ENCODE results near the gene SYT2.
"Not testable (repeated sequence)": the region's sequence is repeated elsewhere in the genome, so short reads cannot be mapped to it uniquely, and the experiment has no call there.

The SYT2 gene

DNA sequence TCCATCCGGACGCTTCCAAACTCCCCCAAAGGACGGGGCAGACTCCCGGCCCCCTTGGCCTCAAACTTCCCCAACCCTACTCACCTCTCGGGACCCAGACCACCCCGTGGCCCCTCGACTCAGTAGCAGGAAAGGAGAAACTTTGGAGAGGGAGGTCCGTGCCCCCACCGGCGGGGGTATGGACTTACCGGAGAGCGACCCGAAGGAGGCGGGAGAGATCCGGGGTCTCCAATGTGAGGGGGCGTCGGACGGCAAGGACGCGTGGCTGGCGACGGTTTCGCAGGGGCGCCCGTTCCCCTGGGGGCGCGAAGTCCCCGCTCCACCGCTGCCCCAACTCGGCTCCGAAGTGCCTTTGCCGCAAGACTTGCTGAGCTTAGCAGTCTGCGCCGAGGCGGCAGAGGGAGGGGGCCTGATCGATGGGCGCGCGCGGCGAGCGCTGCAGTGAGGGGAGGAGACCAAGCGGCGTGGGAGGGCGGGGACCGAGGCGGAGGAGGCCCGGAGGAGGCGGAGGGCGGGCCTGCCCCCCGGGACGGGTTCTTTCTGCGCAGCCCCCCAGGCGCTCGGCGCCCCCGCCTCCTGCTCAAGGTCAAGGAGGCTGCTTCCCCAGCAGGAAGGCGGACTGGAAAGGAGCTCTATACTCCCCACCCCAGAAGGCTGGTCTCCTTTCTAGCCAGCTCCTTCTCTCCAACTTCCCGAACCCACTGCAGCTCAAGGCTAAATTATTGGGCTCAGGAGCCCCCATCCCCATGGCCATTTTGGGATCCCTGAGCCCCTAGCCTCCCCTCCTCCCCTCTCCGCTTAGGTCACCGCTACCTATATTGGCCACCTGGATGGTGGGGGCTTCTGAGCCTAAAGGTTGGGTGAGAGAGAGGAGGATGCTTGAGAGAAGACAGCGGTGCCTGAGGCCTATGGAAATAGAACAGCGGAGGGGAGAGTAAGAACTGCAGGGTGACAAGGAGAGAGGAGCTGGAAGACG lies at the start of gene SYT2:
Gene SYT2, minus strand, starts transcription at position 385 of the 976 bp plus-strand sequence. CDS start 104,682 bp downstream, outside the sequence.
- DNase-seq (ENCODE audit: low read depth) = no peak

DNA sequence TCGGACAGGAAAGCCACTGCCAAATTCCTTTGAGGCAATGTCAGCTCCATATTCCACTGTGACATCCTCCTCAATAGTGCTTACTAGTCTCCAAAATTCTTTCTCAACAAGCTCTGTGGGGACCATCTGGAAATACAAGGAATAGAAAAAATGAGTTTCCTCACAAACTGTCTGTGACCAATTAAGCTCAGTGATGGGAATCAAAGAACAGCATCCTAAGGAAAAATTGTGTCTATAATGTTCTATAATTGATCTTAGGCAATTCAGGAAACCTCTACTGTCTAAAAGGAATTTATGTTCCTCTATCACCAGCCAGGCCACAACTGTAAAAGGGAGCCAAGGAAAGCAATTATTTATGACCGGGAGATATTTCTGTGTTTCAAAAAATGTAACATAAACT lies 46.1 kb upstream of the SYT2 start:
- DNase-seq (ENCODE audit: low read depth) = no peak

DNA sequence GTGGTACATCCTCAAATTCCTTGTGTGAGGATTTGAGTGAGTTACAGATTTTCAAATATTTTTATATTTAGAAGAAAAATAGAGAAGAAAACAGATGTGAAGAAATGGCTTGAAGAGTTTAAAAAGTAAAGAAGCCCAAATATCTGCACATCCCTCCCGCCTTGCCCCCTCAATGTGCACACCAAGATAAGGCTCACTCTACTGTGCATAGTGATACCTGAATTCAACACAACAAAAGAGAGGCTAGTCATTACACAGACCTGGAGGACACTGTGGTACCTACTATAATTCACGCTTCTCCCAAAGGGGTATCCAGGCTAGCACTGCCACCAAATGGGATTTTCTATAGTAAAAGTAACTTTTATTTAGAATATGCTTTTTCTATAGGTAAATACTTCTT lies 44.0 kb upstream of the SYT2 start:
- DNase-seq (ENCODE audit: low read depth) = no peak

DNA sequence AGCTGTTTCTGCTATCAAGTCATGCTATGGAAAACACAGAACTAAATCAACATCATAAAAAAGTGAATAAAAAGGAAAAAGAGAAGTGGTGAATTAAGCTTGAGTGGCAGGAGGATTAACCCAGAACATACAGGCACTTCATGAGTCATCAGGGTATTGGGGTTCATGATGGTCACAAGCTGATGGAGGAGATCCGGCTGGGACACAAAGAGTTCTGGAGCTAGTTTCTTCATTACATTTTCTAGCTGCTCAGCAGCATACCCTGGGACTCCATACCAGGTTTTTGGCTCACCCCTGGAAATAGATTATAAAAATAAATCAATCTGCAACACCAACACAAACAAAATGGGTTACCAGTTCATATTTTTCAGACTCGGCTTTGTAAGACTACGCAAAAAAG lies 42.5 kb upstream of the SYT2 start:
- DNase-seq (ENCODE audit: low read depth) = no peak

DNA sequence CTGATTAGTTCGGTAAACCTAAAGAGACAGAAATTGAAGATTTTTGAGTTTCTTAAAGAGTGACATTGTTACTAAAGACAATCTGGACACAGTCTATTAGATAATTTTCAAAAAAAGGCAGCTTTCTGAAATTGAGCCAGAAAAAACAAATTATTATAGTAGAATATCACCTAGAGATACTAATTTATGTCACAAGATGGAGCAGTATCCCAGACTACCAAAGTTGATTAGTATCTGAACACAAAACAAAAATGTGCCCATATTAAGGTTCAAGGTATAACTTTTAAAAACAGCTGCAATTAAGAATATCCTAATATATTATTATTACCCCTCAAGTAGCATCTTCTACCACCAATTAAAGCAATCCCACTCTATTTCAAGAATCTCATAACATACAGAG lies 40.5 kb upstream of the SYT2 start:
- no peak for DNase-seq (ENCODE audit: low read depth)

DNA sequence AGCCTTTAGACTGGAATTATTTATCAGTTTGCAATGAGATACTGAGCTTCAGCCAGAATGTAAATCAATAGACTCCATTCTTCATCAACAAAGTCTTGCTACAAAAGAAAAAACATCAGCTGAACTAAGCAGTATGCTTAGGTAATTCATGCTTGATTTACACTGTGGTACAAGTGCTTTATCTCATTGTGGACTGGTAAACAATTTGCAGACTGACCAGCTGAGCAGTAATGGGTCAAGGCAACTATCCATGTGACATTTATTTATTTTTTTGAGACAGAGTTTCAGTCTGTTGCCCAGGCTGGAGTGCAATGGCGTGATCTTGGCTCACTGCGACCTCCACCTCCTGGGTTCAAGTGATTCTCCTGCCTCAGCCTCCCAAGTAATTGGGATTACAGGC lies 39.8 kb upstream of the SYT2 start:
- DNase-seq (ENCODE audit: low read depth) = no peak

DNA sequence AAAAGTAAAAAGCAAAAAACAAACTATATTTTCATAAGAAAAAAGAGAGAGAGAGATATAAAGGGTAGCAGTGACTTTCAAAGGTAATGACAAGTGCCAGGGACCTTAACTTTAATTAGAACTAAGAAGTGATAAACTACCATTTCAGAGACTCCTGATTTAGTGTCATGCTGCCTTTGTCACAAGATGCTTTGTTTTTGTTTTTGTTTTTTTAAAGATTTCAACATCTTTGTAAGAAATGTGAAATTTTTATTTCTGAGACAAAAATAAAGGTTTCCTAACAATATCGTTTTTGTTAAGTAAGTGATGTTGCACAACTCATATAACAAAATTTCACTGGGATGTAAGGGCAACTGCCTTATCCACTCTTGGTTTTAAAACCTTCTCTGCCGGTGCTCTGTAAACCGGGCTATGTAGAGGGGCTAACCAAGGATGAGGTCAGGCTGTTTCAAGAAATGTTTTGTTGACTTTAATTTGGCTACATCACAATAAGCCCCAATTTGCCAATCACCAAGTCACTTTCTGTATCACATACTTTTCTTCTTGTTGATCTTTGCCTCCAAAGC lies 35.2 kb upstream of the SYT2 start:
- DNase-seq (ENCODE audit: low read depth) = peak; percentile 17

DNA sequence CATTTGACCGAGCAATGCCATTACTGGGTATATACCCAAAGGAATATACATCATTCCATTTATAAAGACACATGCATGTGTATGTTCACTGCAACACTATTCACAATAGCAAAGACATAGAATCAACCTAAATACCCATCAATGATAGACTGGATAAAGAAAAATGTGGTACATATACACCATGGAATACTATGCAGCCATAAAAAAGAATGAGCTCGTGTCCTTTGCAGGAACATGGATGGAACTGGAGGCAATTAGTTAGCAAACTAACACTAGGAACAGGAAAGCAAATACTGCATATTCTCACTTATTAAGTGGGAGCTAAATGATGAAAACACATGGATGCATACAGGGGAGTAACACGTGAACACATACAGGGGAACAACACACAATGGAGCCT lies 34.5 kb upstream of the SYT2 start:
- DNase-seq (ENCODE audit: low read depth) = not testable (repeated sequence)

DNA sequence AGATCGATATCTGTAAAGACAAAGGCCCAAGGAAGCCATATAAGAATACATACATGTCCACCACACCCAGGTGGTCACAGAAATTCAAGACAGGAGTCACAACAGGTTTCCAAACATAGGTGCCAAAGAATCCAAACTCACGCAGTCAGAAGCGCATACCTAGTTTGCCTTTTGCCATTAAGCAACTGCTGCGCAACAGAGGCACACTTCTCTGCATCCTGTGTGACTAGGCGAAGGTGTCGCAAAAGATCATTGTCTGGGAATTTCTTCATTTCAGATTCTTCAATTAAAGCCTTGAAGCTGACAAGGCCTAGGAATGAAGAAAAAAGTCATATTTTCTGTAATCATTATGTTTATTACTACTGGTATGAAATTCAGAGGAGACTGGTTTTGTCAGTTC lies 32.2 kb upstream of the SYT2 start:
- DNase-seq (ENCODE audit: low read depth) = no peak

DNA sequence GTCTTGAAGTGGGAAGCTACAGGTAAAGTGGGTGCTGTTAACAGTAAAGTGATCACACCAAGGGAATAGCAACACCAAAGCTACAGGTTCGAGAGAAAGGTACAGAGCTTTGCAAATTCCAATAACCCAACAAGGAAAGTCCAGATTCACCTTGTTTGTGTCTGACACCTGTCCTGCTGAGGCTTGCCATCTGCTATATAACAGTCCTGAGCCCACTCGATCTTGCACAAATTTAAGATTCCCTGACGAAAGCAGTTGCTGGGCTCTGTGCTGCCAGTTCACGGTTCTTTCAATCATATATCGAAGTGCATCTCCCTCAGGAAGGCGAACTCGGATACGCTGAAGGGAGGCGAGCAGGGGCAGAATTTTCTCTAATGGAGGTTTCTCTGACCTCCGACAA lies 23.0 kb upstream of the SYT2 start:
- no peak for DNase-seq (ENCODE audit: low read depth)

DNA sequence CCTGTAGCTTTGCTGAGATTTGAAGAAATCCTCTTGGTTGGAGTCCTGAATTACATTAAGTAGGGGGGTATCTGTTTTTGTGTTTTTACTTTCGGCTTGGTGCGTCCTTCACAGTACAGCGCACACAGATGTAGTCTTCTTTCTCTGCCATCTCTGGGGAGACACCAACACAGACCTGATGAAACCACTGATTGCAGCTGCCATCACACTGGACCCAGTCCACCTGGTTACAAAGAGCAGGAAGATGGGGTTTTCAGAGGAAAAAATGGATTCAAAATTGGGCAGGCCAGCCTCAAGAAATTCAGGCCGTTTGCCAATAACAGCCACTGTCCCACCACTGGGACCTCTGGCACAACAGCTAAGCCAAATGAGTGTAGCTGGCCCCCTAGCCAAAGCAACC lies 18.7 kb upstream of the SYT2 start:
- no peak for DNase-seq (ENCODE audit: low read depth)

DNA sequence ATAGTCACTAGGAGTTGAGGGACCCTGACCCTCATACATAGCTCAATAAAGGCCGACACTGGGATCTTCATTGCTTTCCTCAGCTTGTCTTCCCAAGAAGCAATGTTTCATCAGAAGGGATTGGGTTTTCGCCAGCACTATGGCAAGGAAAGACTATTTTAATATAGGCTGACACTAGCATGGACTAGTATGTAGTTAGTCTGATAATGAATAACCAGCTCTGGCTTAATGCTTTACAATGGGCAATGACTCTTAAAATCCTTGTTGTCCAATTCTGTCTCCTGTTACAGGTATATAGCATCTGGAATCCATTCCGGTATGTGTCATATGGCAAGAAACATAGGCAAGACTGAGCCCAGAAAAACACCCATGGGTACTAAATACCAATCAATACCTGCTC lies 15.3 kb upstream of the SYT2 start:
- DNase-seq (ENCODE audit: low read depth) = no peak

DNA sequence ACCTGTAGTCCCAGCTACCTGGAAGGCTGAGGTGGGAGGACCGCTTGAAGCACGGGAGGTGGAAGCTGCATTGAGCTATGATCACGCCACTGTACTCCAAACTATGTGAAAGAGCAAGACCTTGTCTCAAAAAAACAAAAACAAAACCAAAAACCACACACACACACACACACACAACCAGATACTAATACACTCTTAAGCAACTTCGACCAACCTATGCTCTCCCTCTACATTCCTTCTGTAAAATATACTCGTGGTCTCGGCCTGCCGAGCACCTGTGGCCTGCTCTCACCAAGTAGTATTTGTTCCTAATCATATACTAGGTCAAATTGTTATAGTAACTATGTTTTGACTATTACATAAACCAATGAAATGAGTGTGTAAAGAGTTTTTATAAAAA lies 13.5 kb upstream of the SYT2 start:
- DNase-seq (ENCODE audit: low read depth) = no peak

DNA sequence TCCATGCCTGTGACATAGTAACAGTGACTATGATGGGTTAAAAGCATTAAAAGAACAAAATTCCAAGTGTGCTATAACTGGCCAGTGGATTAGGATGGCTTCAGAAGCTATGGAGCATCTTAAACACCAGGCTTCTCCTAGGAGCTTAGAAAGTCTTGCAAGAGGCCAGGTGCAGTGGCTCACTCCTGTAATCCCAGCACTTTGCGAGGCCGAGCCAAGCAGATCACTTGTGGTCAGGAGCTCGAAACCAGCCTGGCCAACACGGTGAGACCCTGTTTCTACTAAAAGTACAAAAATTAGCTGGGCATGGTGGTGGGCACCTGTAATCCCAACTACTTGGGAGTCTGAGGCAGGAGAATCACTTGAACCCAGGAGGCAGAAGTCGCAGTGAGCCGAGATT lies 12.8 kb upstream of the SYT2 start:
- not testable (repeated sequence) for DNase-seq (ENCODE audit: low read depth)

DNA sequence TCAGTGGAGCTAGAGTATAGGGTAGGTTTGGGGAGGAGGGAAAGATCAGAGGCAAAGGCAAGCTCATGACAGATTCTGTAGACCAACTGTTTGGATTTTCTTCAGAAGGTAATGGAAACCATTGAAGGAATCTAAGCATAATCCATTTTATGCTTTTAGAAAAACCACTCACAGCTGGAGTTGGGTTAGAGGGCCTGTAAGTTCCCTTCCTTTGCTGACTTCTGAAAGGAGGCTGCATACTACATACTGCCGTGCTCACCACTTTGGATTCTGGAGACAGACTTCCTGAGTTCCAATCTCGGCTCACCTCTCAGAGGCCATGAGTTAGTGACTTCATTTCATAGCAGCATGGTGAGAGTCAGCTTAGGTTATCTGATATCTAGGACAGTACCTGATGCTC lies 6.4 kb upstream of the SYT2 start:
- DNase-seq (ENCODE audit: low read depth) = no peak

DNA sequence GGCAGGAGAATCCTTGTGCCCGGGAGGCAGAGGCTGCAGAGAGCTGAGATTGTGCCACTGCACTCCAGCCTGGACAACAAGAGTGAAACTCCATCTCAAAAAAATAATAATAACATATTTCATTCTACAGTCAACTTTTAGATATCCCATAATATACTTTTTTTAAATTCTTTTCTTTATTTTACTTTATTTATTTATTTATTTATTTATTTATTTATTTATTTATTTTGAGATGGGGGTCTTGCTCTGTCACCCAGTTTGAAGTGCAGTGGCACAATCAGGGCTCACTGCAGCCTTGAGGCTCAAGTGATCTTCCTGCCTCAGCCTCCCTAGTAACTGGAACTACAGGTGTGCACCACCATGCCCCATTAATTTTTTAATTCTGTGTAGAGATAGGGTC lies 3.9 kb upstream of the SYT2 start:
- DNase-seq (ENCODE audit: low read depth) = not testable (repeated sequence)

DNA sequence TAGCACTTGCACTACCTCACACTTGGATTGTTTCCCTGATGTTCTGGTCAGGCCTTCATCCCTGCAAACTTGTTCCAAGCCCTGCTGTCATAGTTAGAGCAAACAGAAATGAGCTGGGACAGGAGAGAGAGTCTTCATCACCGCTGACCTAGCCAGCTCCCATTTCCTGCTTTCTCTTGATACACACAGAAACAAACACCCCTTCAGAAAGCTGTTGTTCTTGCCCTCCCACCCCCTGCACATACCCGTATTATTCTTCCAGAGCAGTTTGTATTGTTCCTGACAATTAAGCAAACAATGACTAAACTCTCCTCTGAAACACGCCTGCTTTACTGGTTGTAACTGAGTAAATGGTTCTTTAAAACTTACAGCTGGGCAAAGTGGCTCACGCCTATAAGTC lies 2.9 kb upstream of the SYT2 start:
- no peak for DNase-seq (ENCODE audit: low read depth)

DNA sequence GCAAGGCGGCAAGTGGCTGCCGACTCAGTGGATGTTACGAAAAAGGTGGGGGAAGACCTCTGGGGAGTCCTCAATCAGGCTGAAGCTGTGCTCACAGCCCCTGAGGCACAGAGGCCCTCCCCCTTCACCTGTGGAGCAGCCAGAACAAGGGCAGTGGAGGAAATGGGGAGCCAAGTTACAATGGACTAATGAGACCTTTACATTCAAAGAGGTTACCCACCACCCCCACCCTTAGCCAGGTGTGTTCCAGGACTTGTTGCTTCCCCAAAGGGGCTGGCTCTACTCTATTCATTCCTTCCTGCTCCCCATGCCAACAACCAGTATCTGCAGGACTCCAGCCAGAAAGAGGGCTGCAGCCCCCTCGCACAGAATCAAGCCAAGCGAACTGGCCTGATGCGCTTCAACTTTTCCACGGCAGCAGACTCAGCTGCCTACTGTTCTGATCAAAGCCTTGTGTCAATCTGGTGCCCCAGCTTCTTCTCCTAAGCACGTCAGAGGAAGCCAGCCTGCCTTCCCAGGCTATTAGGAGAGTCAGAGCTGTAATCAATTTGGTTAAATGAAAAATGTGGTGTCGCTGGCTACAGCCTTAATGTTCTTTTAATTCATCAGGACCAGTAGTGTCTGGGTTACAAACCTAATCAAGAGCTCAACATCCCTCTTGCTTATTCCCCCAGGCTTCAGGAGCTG lies 1.8 kb upstream of the SYT2 start:
- DNase-seq (ENCODE audit: low read depth) = no peak

DNA sequence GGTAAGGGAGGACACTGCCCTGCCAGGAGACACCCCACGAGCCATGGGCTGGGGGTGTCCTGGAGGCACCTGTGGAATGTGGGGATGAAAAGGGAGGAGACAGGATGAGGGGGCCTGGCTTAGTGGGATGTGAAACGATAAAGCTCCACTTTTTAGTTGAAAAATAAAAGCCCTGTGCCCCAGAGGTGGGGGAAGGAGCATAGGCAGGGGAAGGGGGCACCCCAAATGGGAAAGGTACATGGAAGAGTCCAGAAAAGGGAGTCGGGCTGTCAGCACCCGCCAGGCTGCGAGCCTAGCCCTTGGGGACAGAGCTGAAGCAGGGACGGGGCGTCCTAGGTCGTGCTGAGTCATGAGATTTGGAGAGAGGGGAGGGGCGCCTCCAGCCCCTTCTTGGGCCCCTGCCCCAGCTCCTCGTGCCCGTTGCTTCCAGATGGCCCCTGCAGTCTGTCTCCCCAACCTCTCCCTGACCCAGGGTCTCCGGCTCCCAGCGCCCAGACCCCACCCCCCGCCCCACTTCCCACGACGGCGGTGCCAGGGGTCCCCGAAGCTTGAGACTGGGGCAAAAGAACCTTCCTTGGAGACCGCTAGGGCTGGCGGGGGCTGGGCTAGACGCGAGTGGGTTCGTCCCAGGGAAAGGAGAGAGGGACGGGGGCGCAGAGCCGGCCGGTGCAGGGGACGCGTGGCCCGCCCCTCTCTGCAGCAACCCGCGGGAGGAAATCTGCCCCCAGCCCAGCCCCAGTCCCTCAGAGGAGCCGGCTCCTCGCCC lies 795 bp downstream of the SYT2 start:
- no peak for DNase-seq (ENCODE audit: low read depth)

DNA sequence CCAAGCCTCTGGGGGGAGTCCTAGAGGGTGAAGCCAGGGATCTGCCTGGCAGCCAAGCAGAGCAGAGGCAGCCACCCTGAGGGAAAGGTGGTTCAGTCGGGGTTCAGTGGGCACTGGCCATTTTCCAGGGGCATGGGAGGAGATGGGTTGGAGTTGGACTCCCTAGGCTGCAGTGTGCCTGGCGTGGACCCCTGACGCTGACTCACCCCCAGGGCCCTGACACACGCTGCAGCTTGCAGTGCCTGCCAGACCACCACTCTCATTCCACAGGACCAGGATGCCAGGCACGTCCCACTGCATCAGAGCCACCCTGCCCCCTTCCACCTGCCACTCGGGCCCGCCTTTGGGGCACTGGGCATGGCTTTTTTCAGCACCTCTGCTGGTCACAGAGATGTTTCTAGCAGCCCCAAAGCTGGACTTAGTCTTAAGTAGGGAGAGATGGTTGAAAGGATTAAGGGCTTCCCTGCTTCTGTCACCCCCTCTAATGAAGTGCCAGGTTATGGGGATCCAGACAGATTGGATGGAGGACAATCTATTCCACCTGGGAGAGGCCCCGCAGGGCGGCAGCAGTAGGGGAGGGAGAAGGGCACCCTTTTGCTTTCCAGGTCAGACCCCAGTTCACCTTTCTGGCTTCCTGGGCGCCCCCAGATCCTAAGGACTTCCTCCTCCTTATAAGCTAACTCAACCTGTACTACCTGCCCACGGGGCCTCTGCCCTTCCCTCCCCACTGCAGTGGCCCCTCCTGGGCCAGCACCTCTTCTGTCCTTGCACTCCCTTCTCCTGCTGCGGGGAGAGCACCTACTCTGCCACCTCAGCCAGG lies 1.6 kb downstream of the SYT2 start:
- DNase-seq (ENCODE audit: low read depth) = no peak

DNA sequence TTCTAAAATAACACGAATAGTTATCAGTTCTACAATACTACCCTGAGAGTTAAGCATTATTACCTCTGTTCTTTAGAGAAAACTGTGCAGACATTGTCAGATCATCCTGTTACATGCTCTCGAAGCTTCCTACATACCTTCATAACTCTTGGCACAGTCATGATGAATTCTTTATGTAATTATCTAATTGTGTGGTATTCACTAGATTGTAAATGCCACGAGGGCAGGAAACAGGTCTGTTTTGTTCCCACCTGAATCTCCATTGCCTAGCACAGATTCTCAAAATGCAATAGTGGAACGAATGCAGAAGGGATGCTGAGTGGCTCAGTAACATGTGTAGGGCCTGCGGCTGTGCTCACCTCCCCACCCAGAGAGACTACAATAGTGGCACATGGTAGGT lies 3.4 kb downstream of the SYT2 start:
- DNase-seq (ENCODE audit: low read depth) = no peak
